ENCODE data around the gene EZH1.
"Not testable (repeated sequence)": the region's sequence is repeated elsewhere in the genome, so short reads cannot be mapped to it uniquely, and the experiment has no call there.

Gene EZH1

DNA sequence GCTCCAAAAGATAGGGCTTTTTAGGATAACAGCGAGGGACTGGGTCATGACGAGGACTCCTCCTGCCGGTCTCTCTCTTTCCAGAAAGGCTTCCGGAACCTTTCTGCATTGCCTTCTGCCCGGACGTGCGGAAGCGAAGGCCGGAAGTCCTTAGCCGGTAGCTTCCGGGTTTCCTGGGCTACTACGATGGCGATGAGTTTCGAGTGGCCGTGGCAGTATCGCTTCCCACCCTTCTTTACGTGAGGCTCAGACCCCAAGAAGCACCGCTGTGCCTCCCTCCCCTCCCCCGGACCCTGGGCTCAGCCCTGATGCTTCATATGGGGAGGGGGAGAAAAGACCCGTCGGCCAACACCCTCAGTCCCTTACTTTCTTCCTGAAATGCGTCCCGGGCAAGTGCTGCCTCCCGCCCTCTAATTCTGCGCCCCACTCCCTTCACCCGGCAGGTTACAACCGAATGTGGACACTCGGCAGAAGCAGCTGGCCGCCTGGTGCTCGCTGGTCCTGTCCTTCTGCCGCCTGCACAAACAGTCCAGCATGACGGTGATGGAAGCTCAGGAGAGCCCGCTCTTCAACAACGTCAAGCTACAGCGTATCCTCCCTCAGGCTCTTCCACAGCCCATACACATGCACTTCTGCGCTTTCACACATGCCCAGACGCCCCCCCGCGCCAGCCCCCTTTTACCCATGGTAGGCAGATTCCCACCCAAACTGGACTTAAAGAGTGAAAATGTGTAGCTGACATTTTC lies 28.6 kb upstream of the EZH1 start, which contains the start of gene VPS25:
TSS of gene VPS25 (plus strand) at position 160 of the 746 bp plus-strand sequence. CDS start at position 187, 27 bp downstream.
- DNase-seq (ENCODE audit: low spot score): peak; percentile 88
- in situ Hi-C loops (cut with MboI; ENCODE audit: low sequenced_read_pairs, unreplicated experiment): no loop called here
- TF ChIP-seq, protein P1, sequence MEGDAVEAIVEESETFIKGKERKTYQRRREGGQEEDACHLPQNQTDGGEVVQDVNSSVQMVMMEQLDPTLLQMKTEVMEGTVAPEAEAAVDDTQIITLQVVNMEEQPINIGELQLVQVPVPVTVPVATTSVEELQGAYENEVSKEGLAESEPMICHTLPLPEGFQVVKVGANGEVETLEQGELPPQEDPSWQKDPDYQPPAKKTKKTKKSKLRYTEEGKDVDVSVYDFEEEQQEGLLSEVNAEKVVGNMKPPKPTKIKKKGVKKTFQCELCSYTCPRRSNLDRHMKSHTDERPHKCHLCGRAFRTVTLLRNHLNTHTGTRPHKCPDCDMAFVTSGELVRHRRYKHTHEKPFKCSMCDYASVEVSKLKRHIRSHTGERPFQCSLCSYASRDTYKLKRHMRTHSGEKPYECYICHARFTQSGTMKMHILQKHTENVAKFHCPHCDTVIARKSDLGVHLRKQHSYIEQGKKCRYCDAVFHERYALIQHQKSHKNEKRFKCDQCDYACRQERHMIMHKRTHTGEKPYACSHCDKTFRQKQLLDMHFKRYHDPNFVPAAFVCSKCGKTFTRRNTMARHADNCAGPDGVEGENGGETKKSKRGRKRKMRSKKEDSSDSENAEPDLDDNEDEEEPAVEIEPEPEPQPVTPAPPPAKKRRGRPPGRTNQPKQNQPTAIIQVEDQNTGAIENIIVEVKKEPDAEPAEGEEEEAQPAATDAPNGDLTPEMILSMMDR (IDR thresholded peaks at IDR 0.05; ENCODE audit: borderline replicate concordance, control extremely low read depth, extremely low read depth, insufficient read depth, missing control alignments): no peak

DNA sequence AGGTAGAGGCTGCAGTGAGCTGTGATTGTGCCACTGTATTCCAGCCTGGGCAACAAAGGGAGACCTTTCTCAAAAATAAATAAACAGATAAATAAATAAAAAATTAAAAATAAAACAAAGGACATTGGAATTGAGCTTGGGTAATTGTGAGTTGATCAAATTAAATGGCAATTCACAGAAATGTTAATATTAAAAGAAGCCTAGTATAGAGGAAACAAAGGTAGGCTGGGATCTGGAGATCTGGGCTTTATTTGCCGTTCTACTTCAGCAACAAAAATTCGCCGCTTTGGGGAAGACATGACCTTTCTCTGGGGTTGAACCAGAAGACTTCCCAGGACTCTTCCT lies 28.1 kb upstream of the EZH1 start:
- TF ChIP-seq, protein P1 (IDR thresholded peaks at IDR 0.05; ENCODE audit: borderline replicate concordance, control extremely low read depth, extremely low read depth, insufficient read depth, missing control alignments): no peak
- in situ Hi-C loops (cut with MboI; ENCODE audit: low sequenced_read_pairs, unreplicated experiment): no loop called here
- no peak for DNase-seq (ENCODE audit: low spot score)

GRCh38 chr17:42769964-42770363 lies 25.1 kb upstream of the EZH1 start:
- DNase-seq (ENCODE audit: low spot score); in situ Hi-C loops (cut with MboI; ENCODE audit: low sequenced_read_pairs, unreplicated experiment): not testable (repeated sequence)

GRCh38 chr17:42768006-42768405 lies 23.2 kb upstream of the EZH1 start:
- in situ Hi-C loops (cut with MboI; ENCODE audit: low sequenced_read_pairs, unreplicated experiment): not testable (repeated sequence)

DNA sequence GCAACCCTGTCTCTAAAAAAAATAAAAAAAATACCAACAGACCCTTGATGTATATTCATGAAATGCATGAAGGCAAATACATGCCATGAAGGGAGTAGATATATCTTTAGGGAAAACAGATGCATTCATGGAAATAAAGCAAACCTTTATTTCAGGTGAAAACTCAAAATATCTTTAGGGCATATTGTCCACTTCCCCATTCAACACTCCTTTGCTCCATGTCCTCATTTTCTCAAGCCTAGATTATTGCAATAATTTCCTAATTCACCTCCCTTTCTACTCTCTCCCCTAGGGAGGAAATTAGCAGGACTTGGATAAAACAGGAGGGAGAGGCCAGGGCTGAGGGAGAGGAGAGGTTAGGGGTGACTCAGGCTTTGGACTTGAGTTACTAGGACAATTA lies 22.7 kb upstream of the EZH1 start:
- no peak for DNase-seq (ENCODE audit: low spot score)
- in situ Hi-C loops (cut with MboI; ENCODE audit: low sequenced_read_pairs, unreplicated experiment): no loop called here
- TF ChIP-seq, protein P1 (IDR thresholded peaks at IDR 0.05; ENCODE audit: borderline replicate concordance, control extremely low read depth, extremely low read depth, insufficient read depth, missing control alignments): no peak

More at GRCh38 chr17:42768006-42768405, 23.2 kb upstream of the EZH1 start:
- DNase-seq (ENCODE audit: low spot score): not testable (repeated sequence)

DNA sequence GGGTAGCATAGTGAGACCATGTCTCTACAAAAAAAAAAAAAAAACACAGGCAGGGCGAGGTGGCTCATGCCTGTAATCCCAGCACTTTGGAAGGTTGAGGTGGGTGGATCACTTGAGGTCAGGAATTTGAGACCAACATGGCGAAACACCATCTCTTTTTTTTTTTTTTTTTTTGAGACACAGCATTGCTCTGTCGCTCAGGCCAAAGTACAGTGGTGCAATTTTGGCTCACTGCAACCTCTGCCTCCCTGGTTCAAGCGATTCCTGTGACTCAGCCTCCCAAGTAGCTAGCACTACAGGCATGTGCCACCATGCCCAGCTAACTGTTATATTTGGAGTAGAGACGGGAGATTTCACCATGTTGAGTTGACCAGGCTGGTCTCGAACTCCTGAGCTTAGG lies 21.3 kb upstream of the EZH1 start:
- no peak for DNase-seq (ENCODE audit: low spot score)

DNA sequence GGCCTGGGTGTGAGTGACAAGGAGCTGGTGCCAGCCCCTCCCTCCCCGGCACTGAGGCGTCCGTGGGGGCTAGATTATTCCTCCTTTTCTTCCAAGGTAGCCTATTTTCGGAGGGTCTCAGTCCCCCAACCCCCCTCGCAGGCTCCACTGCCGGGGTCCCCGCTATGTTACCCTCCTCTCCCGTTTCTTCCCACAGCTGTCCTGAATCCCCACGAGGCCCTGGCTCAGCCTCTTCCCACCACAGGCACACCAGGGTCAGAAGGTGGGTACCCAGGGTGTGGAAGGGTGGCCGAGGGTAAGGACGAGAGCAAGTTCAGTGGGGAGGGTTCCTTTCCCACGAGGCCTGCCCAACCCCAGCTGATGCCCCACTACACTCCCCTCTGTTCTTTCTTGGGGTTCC lies 16.8 kb upstream of the EZH1 start:
- DNase-seq (ENCODE audit: low spot score): no peak
- TF ChIP-seq, protein P1 (IDR thresholded peaks at IDR 0.05; ENCODE audit: borderline replicate concordance, control extremely low read depth, extremely low read depth, insufficient read depth, missing control alignments): no peak
- in situ Hi-C loops (cut with MboI; ENCODE audit: low sequenced_read_pairs, unreplicated experiment): no loop called here

More for the DNA sequence above, 21.3 kb upstream of the EZH1 start:
- TF ChIP-seq, protein P1 (IDR thresholded peaks at IDR 0.05; ENCODE audit: borderline replicate concordance, control extremely low read depth, extremely low read depth, insufficient read depth, missing control alignments): no peak
- in situ Hi-C loops (cut with MboI; ENCODE audit: low sequenced_read_pairs, unreplicated experiment): no loop called here

Data from GM13976 (cell line).